ENCODE results near the gene TTYH2. TPM values are rescaled to one million over a fixed set of nuclear protein-coding genes. Genes with fewer than 3 reads are reported as not detected.
A peak's percentile ranks its signal among the peaks of the same experiment; 100 is the strongest.

TTYH2 gene
- total RNA-seq, 1 donor from 2014 or later = 2.1 TPM

- H3K4me3 Mint-ChIP-seq (ENCODE audit: unreplicated experiment) = peak overlapping the region; percentile 85
- no peak for TF ChIP-seq CTCF (IDR thresholded peaks at IDR 0.05)
- peaks cover 26% of the 10 kb centered on the region for H3K36me3 Mint-ChIP-seq (ENCODE audit: low read depth)
- H3K27me3 Mint-ChIP-seq (ENCODE audit: low read depth) = no peaks in the 10 kb centered on the region
- peaks cover 39% of the 10 kb centered on the region for H3K4me1 Mint-ChIP-seq (ENCODE audit: low read depth)
- no peaks in the 10 kb centered on the region for H3K9me3 Mint-ChIP-seq (ENCODE audit: low read depth)
- DNase-seq (ENCODE audit: low spot score) = no peak
- no peak overlapping the region for H3K27ac Mint-ChIP-seq (ENCODE audit: unreplicated experiment)
Measured at GRCh38 chr17:74211141-74211911, 2.0 kb upstream of the TTYH2 start.

GRCh38 chr17:74211912-74212208, 1.5 kb upstream of the TTYH2 start:
- no peaks in the 10 kb centered on the region for H3K27me3 Mint-ChIP-seq (ENCODE audit: low read depth)
- TF ChIP-seq CTCF (IDR thresholded peaks at IDR 0.05) = no peak
- H3K4me1 Mint-ChIP-seq (ENCODE audit: low read depth) = peaks cover 36% of the 10 kb centered on the region
- H3K36me3 Mint-ChIP-seq (ENCODE audit: low read depth) = peaks cover 23% of the 10 kb centered on the region
- H3K27ac Mint-ChIP-seq (ENCODE audit: unreplicated experiment) = no peak overlapping the region
- H3K4me3 Mint-ChIP-seq (ENCODE audit: unreplicated experiment) = peak overlapping the region; percentile 85
- DNase-seq (ENCODE audit: low spot score) = no peak
- no peaks in the 10 kb centered on the region for H3K9me3 Mint-ChIP-seq (ENCODE audit: low read depth)

- no peak for DNase-seq (ENCODE audit: low spot score)
- no peak for TF ChIP-seq CTCF (IDR thresholded peaks at IDR 0.05)
- Mint-ChIP-seq H3K4me1 (ENCODE audit: low read depth) (peaks cover 36% of the 10 kb centered on the region), H3K36me3 (ENCODE audit: low read depth) (peaks cover 23% of the 10 kb centered on the region), H3K9me3 (ENCODE audit: low read depth) (no peaks in the 10 kb centered on the region), H3K27ac (ENCODE audit: unreplicated experiment) (peak overlapping the region; percentile 65), H3K4me3 (ENCODE audit: unreplicated experiment) (peak overlapping the region; percentile 85), H3K27me3 (ENCODE audit: low read depth) (no peaks in the 10 kb centered on the region)
Measured at GRCh38 chr17:74212209-74212912, 1.0 kb upstream of the TTYH2 start.

GRCh38 chr17:74213861-74214391, 555 bp downstream of the TTYH2 start:
- Mint-ChIP-seq H3K27ac (ENCODE audit: unreplicated experiment) (no peak overlapping the region), H3K4me1 (ENCODE audit: low read depth) (peaks cover 32% of the 10 kb centered on the region), H3K27me3 (ENCODE audit: low read depth) (no peaks in the 10 kb centered on the region), H3K9me3 (ENCODE audit: low read depth) (no peaks in the 10 kb centered on the region), H3K4me3 (ENCODE audit: unreplicated experiment) (peak overlapping the region; percentile 85), H3K36me3 (ENCODE audit: low read depth) (peaks cover 15% of the 10 kb centered on the region)
- TF ChIP-seq CTCF (IDR thresholded peaks at IDR 0.05) = no peak
- DNase-seq (ENCODE audit: low spot score) = no peak

GRCh38 chr17:74214484-74215341, 1.3 kb downstream of the TTYH2 start:
- Mint-ChIP-seq H3K9me3 (ENCODE audit: low read depth) (no peaks in the 10 kb centered on the region), H3K27ac (ENCODE audit: unreplicated experiment) (no peak overlapping the region), H3K27me3 (ENCODE audit: low read depth) (no peaks in the 10 kb centered on the region), H3K36me3 (ENCODE audit: low read depth) (peaks cover 8% of the 10 kb centered on the region), H3K4me3 (ENCODE audit: unreplicated experiment) (peak overlapping the region; percentile 85), H3K4me1 (ENCODE audit: low read depth) (peaks cover 25% of the 10 kb centered on the region)
- DNase-seq (ENCODE audit: low spot score) = no peak
- no peak for TF ChIP-seq CTCF (IDR thresholded peaks at IDR 0.05)
